HepG2 (cell line): ENCODE data around the gene ZBED5. TPM values are rescaled to one million over a fixed set of nuclear protein-coding genes. Genes with fewer than 3 reads are reported as not detected.
A peak's percentile ranks its signal among the peaks of the same experiment; 100 is the strongest.

Experiments used
- CENPBD1 ChIP-seq: sonication (generic); formaldehyde crosslinking; IDR thresholded peaks from 2 replicates; pipeline ENCODE4 v1.8.0; 2022; ENCODE audit warnings: missing genetic modification reagents, low read depth, mild to moderate bottlenecking, borderline replicate concordance
- FOXA1 ChIP-seq, 2 experiments: fragments of 450-650 bp in 1 of 2; sonication (generic) in 1 of 2; formaldehyde crosslinking in 1 of 2; IDR thresholded peaks; 2 replicates each; pipeline versions ENCODE4 v1.4.0 to v1.6.1; 2016 to 2020; ENCODE audit warnings: missing genetic modification reagents in 1 of 2
- HOXA9 ChIP-seq: sonication (generic); formaldehyde crosslinking; IDR thresholded peaks from 2 replicates; pipeline ENCODE4 v1.8.1; 2022; ENCODE audit warnings: missing genetic modification reagents, mild to moderate bottlenecking, moderate library complexity, borderline replicate concordance
- MATR3 ChIP-seq: sonication (generic); formaldehyde crosslinking; IDR thresholded peaks from 2 replicates; pipeline ENCODE4 v1.4.0; 2020; ENCODE audit warnings: missing genetic modification reagents
- MLLT10 ChIP-seq: sonication (generic); formaldehyde crosslinking; IDR thresholded peaks from 2 replicates; pipeline ENCODE4 v1.4.0; 2020; ENCODE audit warnings: missing genetic modification reagents
- PPARG ChIP-seq: conservative IDR thresholded peaks from 2 replicates; pipeline ENCODE4 v1.6.1; 2016; ENCODE audit warnings: missing biosample characterization, missing genetic modification reagents
- SAP130 ChIP-seq: IDR thresholded peaks from 2 replicates; pipeline ENCODE4 v1.6.1; 2016; ENCODE audit warnings: low read depth
- SMARCE1 ChIP-seq: fragments of 450-650 bp; IDR thresholded peaks from 2 replicates; pipeline ENCODE4 v1.6.1; 2017; ENCODE audit warnings: borderline replicate concordance
- TARDBP ChIP-seq: sonication (generic); formaldehyde crosslinking; IDR thresholded peaks from 2 replicates; pipeline ENCODE4 v1.8.0; 2022; ENCODE audit warnings: mild to moderate bottlenecking, missing genetic modification reagents
- THYN1 ChIP-seq: sonication (generic); formaldehyde crosslinking; IDR thresholded peaks from 2 replicates; pipeline ENCODE4 v1.8.1; 2023; ENCODE audit warnings: low read depth, mild to moderate bottlenecking, moderate library complexity, missing genetic modification reagents, borderline replicate concordance
- ZMYM2 ChIP-seq: sonication (generic); formaldehyde crosslinking; IDR thresholded peaks from 2 replicates; pipeline ENCODE4 v1.8.0; 2022; ENCODE audit warnings: mild to moderate bottlenecking, missing genetic modification reagents
- ZNF607 ChIP-seq: sonication (generic); formaldehyde crosslinking; IDR thresholded peaks from 2 replicates; pipeline ENCODE4 v1.5.1; 2020; ENCODE audit warnings: missing genetic modification reagents, mild to moderate bottlenecking, borderline replicate concordance
- ZNF672 ChIP-seq: sonication (generic); formaldehyde crosslinking; IDR thresholded peaks from 2 replicates; pipeline ENCODE4 v1.8.1; 2022; ENCODE audit warnings: missing genetic modification reagents
- ZNF775 ChIP-seq: sonication (generic); formaldehyde crosslinking; IDR thresholded peaks from 2 replicates; pipeline ENCODE4 v1.4.0; 2020; ENCODE audit warnings: missing genetic modification reagents, mild to moderate bottlenecking, moderate library complexity, borderline replicate concordance
- ZNF878 ChIP-seq: sonication (generic); formaldehyde crosslinking; IDR thresholded peaks from 2 replicates; pipeline ENCODE4 v1.8.1; 2023; ENCODE audit warnings: mild to moderate bottlenecking, missing genetic modification reagents, moderate library complexity
- polyA plus RNA-seq, 8 experiments: library from polyadenylated mRNA; depleted of rRNA in 3 of 8; stranded (reverse) in 7 of 8; unstranded in 1 of 8; fragments of >200 nt; fragmentation: Illumina TruSeq in 4 of 8; extraction: Trizol in 4 of 8; gene quantifications; 2 replicates each; pipeline versions ENCODE4 v1.2.1 to v1.2.3, GENCODE V29; 2011 to 2016; ENCODE audit warnings: low read depth in 4 of 8, missing spikeins in 1 of 8, mixed read lengths in 1 of 8; ENCODE audit not compliant: insufficient read depth in 1 of 8
- total RNA-seq, 5 experiments: library from RNA; depleted of rRNA; stranded (reverse); fragments of >200 nt; fragmentation: Illumina TruSeq; extraction: Trizol; gene quantifications; 2 replicates each; pipeline ENCODE4 v1.2.3, GENCODE V29; 2016; ENCODE audit warnings: low read depth in 1 of 5
- TF ChIP-seq, protein P1 (sequence below): IDR thresholded peaks from 2 replicates; pipeline ENCODE4 v1.6.1; 2016
- TF ChIP-seq, protein P2 (sequence below): sonication (generic); formaldehyde crosslinking; IDR thresholded peaks from 2 replicates; pipeline ENCODE4 v1.5.1; 2020; ENCODE audit warnings: missing genetic modification reagents, mild to moderate bottlenecking, borderline replicate concordance
- TF ChIP-seq, protein P3 (sequence below): sonication (generic); formaldehyde crosslinking; IDR thresholded peaks from 2 replicates; pipeline ENCODE4 v1.8.1; 2022; ENCODE audit warnings: low read depth, mild to moderate bottlenecking, missing genetic modification reagents
- TF ChIP-seq, protein P4 (sequence below): sonication (generic); formaldehyde crosslinking; IDR thresholded peaks from 2 replicates; pipeline ENCODE4 v1.4.0; 2020; ENCODE audit warnings: missing genetic modification reagents
- TF ChIP-seq, protein P5 (sequence below): sonication (generic); formaldehyde crosslinking; conservative IDR thresholded peaks from 2 replicates; pipeline ENCODE4 v1.5.0; 2020; ENCODE audit warnings: missing genetic modification reagents
- TF ChIP-seq, protein P6 (sequence below): sonication (generic); formaldehyde crosslinking; IDR thresholded peaks from 2 replicates; pipeline ENCODE4 v1.5.0; 2020; ENCODE audit warnings: missing genetic modification reagents

ZBED5 gene
- total and polyA plus RNA-seq, 2 of the 13 experiments (the other 11 are each of a cell fraction or from before 2014, with no cell fraction given) = 18.2 to 38.6 TPM

DNA sequence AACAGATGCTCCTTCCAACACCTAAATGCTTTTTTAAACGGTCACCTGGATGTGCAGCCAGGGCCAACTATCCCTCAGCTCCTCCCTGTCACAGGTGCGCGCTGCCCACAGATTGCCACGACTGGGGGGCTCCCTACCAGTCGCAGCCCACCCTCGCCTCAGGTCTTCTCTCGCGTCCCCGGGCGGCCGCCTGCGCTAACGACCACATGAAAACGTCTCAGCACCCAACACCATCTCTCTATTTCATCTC lies 469 bp downstream of the ZBED5 start (continued):
- TF ChIP-seq, protein P1, sequence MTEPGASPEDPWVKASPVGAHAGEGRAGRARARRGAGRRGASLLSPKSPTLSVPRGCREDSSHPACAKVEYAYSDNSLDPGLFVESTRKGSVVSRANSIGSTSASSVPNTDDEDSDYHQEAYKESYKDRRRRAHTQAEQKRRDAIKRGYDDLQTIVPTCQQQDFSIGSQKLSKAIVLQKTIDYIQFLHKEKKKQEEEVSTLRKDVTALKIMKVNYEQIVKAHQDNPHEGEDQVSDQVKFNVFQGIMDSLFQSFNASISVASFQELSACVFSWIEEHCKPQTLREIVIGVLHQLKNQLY (CRISPR knock-in tag) = no peak
- no peak for TF ChIP-seq ZNF775 (CRISPR knock-in tag)
- TF ChIP-seq, protein P2, sequence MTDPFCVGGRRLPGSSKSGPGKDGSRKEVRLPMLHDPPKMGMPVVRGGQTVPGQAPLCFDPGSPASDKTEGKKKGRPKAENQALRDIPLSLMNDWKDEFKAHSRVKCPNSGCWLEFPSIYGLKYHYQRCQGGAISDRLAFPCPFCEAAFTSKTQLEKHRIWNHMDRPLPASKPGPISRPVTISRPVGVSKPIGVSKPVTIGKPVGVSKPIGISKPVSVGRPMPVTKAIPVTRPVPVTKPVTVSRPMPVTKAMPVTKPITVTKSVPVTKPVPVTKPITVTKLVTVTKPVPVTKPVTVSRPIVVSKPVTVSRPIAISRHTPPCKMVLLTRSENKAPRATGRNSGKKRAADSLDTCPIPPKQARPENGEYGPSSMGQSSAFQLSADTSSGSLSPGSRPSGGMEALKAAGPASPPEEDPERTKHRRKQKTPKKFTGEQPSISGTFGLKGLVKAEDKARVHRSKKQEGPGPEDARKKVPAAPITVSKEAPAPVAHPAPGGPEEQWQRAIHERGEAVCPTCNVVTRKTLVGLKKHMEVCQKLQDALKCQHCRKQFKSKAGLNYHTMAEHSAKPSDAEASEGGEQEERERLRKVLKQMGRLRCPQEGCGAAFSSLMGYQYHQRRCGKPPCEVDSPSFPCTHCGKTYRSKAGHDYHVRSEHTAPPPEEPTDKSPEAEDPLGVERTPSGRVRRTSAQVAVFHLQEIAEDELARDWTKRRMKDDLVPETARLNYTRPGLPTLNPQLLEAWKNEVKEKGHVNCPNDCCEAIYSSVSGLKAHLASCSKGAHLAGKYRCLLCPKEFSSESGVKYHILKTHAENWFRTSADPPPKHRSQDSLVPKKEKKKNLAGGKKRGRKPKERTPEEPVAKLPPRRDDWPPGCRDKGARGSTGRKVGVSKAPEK (CRISPR knock-in tag) = no peak
- TF ChIP-seq ZMYM2 (CRISPR knock-in tag) = no peak
- no peak for TF ChIP-seq FOXA1 (IDR thresholded peaks at IDR 0.05)
- TF ChIP-seq FOXA1 (CRISPR knock-in tag; IDR thresholded peaks at IDR 0.05) = no peak
- TF ChIP-seq, protein P3, sequence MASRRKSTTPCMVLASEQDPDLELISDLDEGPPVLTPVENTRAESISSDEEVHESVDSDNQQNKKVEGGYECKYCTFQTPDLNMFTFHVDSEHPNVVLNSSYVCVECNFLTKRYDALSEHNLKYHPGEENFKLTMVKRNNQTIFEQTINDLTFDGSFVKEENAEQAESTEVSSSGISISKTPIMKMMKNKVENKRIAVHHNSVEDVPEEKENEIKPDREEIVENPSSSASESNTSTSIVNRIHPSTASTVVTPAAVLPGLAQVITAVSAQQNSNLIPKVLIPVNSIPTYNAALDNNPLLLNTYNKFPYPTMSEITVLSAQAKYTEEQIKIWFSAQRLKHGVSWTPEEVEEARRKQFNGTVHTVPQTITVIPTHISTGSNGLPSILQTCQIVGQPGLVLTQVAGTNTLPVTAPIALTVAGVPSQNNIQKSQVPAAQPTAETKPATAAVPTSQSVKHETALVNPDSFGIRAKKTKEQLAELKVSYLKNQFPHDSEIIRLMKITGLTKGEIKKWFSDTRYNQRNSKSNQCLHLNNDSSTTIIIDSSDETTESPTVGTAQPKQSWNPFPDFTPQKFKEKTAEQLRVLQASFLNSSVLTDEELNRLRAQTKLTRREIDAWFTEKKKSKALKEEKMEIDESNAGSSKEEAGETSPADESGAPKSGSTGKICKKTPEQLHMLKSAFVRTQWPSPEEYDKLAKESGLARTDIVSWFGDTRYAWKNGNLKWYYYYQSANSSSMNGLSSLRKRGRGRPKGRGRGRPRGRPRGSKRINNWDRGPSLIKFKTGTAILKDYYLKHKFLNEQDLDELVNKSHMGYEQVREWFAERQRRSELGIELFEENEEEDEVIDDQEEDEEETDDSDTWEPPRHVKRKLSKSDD (CRISPR knock-in tag) = no peak
- TF ChIP-seq, protein P4, sequence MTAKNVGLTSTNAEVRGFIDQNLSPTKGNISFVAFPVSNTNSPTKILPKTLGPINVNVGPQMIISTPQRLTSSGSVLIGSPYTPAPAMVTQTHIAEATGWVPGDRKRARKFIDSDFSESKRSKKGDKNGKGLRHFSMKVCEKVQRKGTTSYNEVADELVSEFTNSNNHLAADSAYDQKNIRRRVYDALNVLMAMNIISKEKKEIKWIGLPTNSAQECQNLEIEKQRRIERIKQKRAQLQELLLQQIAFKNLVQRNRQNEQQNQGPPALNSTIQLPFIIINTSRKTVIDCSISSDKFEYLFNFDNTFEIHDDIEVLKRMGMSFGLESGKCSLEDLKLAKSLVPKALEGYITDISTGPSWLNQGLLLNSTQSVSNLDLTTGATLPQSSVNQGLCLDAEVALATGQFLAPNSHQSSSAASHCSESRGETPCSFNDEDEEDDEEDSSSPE (CRISPR knock-in tag) = no peak
- TF ChIP-seq PPARG = no peak
- no peak for TF ChIP-seq THYN1 (CRISPR knock-in tag)
- no peak for TF ChIP-seq MATR3
- no peak for TF ChIP-seq ZNF878 (CRISPR knock-in tag)
- TF ChIP-seq SMARCE1 = no peak
- no peak for TF ChIP-seq MLLT10 (CRISPR knock-in tag)
- no peak for TF ChIP-seq ZNF607 (CRISPR knock-in tag)
- TF ChIP-seq TARDBP (CRISPR knock-in tag) = 0 out of 2 replicates have a peak, but pooled peaks have one; percentile 25
- TF ChIP-seq, protein P5, sequence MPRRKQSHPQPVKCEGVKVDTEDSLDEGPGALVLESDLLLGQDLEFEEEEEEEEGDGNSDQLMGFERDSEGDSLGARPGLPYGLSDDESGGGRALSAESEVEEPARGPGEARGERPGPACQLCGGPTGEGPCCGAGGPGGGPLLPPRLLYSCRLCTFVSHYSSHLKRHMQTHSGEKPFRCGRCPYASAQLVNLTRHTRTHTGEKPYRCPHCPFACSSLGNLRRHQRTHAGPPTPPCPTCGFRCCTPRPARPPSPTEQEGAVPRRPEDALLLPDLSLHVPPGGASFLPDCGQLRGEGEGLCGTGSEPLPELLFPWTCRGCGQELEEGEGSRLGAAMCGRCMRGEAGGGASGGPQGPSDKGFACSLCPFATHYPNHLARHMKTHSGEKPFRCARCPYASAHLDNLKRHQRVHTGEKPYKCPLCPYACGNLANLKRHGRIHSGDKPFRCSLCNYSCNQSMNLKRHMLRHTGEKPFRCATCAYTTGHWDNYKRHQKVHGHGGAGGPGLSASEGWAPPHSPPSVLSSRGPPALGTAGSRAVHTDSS (CRISPR knock-in tag) = 0 out of 2 replicates have a peak, but pooled peaks have one; percentile 35
- no peak for TF ChIP-seq ZNF672 (CRISPR knock-in tag)
- peak; percentile 14; the same call in 1 of the 2 replicates for TF ChIP-seq SAP130 (CRISPR knock-in tag)
- TF ChIP-seq, protein P6, sequence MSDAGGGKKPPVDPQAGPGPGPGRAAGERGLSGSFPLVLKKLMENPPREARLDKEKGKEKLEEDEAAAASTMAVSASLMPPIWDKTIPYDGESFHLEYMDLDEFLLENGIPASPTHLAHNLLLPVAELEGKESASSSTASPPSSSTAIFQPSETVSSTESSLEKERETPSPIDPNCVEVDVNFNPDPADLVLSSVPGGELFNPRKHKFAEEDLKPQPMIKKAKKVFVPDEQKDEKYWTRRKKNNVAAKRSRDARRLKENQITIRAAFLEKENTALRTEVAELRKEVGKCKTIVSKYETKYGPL (CRISPR knock-in tag) = no peak
- TF ChIP-seq HOXA9 (CRISPR knock-in tag) = 0 out of 2 replicates have a peak, but pooled peaks have one; percentile 25
- no peak for TF ChIP-seq CENPBD1 (CRISPR knock-in tag)
